Liver (tissue), 9 donors: ENCODE data around the gene IFT27. TPM values are rescaled to one million over a fixed set of nuclear protein-coding genes. Genes with fewer than 3 reads are reported as not detected.
"Not testable (repeated sequence)": the region's sequence is repeated elsewhere in the genome, so short reads cannot be mapped to it uniquely, and the experiment has no call there.

Source experiments
- DNase-seq: peaks from one replicate; pipeline ENCODE4 v3.0.0-alpha.2; 2017; ENCODE audit warnings: low spot score
- H3K27ac ChIP-seq, 2 donors: one replicate each; pipeline ENCODE4 v1.7.0; 2013; ENCODE audit warnings: inconsistent platforms in 2 of 2, low read length in 2 of 2, control low read depth in 1 of 2, low read depth in 1 of 2, mild to moderate bottlenecking in 1 of 2
- H3K27me3 ChIP-seq, 4 donors: one replicate each; pipeline versions ENCODE4 v1.6.1 to v1.7.0; 2013; ENCODE audit warnings: low read length in 3 of 4, inconsistent platforms in 1 of 4, mild to moderate bottlenecking in 1 of 4, moderate library complexity in 1 of 4; ENCODE audit not compliant: control insufficient read depth in 4 of 4, insufficient read depth in 4 of 4
- H3K36me3 ChIP-seq, 4 donors: one replicate each; pipeline versions ENCODE4 v1.6.1 to v1.7.0; 2013; ENCODE audit warnings: low read length in 3 of 4, mild to moderate bottlenecking in 3 of 4, low read depth in 1 of 4, moderate library complexity in 1 of 4; ENCODE audit not compliant: control insufficient read depth in 4 of 4, insufficient read depth in 3 of 4
- H3K4me1 ChIP-seq, 4 donors: one replicate each; pipeline versions ENCODE4 v1.6.1 to v1.7.0; 2013; ENCODE audit warnings: low read length in 3 of 4, mild to moderate bottlenecking in 3 of 4, moderate library complexity in 1 of 4; ENCODE audit not compliant: control insufficient read depth in 4 of 4, insufficient read depth in 4 of 4
- H3K4me3 ChIP-seq, 3 donors: one replicate each; pipeline versions ENCODE4 v1.6.1 to v1.7.0; 2013; ENCODE audit warnings: low read length in 3 of 3, control low read depth in 1 of 3, low read depth in 1 of 3, mild to moderate bottlenecking in 1 of 3
- H3K9ac ChIP-seq, 2 donors: one replicate each; pipeline ENCODE4 v1.7.0; 2013; ENCODE audit warnings: low read length in 2 of 2, mild to moderate bottlenecking in 2 of 2, moderate library complexity in 2 of 2, control low read depth in 1 of 2, low read depth in 1 of 2
- H3K9me3 ChIP-seq, 4 donors: one replicate each; pipeline versions ENCODE4 v1.6.1 to v1.7.0; 2013; ENCODE audit warnings: low read length in 3 of 4; ENCODE audit not compliant: control insufficient read depth in 4 of 4
- EGR1 ChIP-seq, 2 donors: IDR thresholded peaks; 2 replicates each; pipeline ENCODE4 v1.6.1; 2016 to 2018; ENCODE audit warnings: antibody characterized with exemption in 2 of 2, low read depth in 2 of 2
- FOXA1 ChIP-seq: IDR thresholded peaks from 2 replicates; pipeline ENCODE4 v1.6.1; 2016; ENCODE audit warnings: antibody characterized with exemption
- FOXA2 ChIP-seq: IDR thresholded peaks from 2 replicates; pipeline ENCODE4 v1.6.1; 2016; ENCODE audit warnings: antibody characterized with exemption
- GABPA ChIP-seq, 2 donors: IDR thresholded peaks in 1 of 2; conservative IDR thresholded peaks in 1 of 2; 2 replicates each; pipeline ENCODE4 v1.6.1; 2016; ENCODE audit warnings: antibody characterized with exemption in 2 of 2, mild to moderate bottlenecking in 1 of 2, moderate library complexity in 1 of 2
- HNF4A ChIP-seq, 2 donors: conservative IDR thresholded peaks; 2 replicates each; pipeline ENCODE4 v1.6.1; 2016; ENCODE audit warnings: antibody characterized with exemption in 2 of 2, mild to moderate bottlenecking in 2 of 2
- HNF4G ChIP-seq: IDR thresholded peaks from 2 replicates; pipeline ENCODE4 v1.6.1; 2016; ENCODE audit warnings: antibody characterized with exemption
- JUND ChIP-seq, 2 donors: IDR thresholded peaks; 2 replicates each; pipeline ENCODE4 v1.6.1; 2016; ENCODE audit warnings: antibody characterized with exemption in 2 of 2
- RXRA ChIP-seq, 2 donors: IDR thresholded peaks; 2 replicates each; pipeline ENCODE4 v1.6.1; 2017 to 2018; ENCODE audit warnings: antibody characterized with exemption in 2 of 2, mild to moderate bottlenecking in 1 of 2
- TAF1 ChIP-seq: conservative IDR thresholded peaks from 2 replicates; pipeline ENCODE4 v1.6.1; 2016; ENCODE audit warnings: antibody characterized with exemption, mild to moderate bottlenecking
- WGBS: extraction: QIAGEN DNeasy Blood & Tissue Kit; methylation state at CpG from one replicate; pipeline ENCODE4 v1.1.7; 2013; 5-methylcytosine and 5-hydroxymethylcytosine counted together
- polyA plus RNA-seq, 2 donors: library from polyadenylated mRNA; stranded (reverse) in 1 of 2; unstranded in 1 of 2; fragments of 200-250 nt in 1 of 2; fragments of >200 nt in 1 of 2; fragmentation: Nextera tagmentation in 1 of 2; extraction: Ambion mirVana in 1 of 2; gene quantifications; one replicate each; pipeline versions ENCODE4 v1.2.1 to v1.2.3, GENCODE V29; 2013 to 2015
- total RNA-seq, 2 donors: library from RNA; depleted of rRNA; stranded (reverse); fragments of >200 nt; gene quantifications; one replicate each; pipeline ENCODE4 v1.2.3, GENCODE V29; 2014
- TF ChIP-seq, protein P1 (sequence below): fragments of 150-350 bp; IDR thresholded peaks from 2 replicates; pipeline ENCODE4 v1.5.1; 2017; ENCODE audit warnings: improper control_type of control experiment, low read depth, low read length; ENCODE audit not compliant: missing input control
- TF ChIP-seq, protein P2 (sequence below): IDR thresholded peaks from 2 replicates; pipeline ENCODE4 v1.6.1; 2016; ENCODE audit warnings: antibody characterized with exemption
- TF ChIP-seq, protein P3 (sequence below): IDR thresholded peaks from 2 replicates; pipeline ENCODE4 v1.6.1; 2016; ENCODE audit warnings: antibody characterized with exemption
- TF ChIP-seq, protein P4 (sequence below): IDR thresholded peaks from 2 replicates; pipeline ENCODE4 v1.6.1; 2016; ENCODE audit warnings: antibody characterized with exemption
- donor health status: healthy.
- donor health status: healthy.
- donor health status: healthy.
- donor health status: healthy.
- donor health status: healthy.

Gene IFT27
- total and polyA plus RNA-seq, 4 donors = 7.2 to 12.4 (median 9.6) TPM

DNA sequence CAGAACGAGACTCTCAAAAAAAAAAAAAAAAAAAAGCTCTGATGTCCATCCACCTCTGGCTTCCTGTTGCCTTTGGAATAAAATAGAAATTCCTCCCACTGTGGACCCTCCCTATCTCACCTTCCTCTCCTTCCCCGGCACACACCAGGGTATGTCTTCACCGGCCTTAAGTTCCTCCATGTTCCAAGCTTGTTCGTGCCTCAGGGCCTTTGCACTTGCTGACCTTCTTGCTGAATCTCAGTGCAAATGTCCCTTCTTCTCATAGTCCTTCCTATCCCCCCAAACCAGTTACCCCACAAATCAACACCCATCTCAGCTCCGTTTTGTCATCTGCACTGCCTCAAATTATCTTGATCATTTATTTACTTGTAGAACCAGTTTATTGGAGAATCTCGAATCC lies 20.6 kb downstream of the IFT27 start (continued):
- TF ChIP-seq, protein P1, sequence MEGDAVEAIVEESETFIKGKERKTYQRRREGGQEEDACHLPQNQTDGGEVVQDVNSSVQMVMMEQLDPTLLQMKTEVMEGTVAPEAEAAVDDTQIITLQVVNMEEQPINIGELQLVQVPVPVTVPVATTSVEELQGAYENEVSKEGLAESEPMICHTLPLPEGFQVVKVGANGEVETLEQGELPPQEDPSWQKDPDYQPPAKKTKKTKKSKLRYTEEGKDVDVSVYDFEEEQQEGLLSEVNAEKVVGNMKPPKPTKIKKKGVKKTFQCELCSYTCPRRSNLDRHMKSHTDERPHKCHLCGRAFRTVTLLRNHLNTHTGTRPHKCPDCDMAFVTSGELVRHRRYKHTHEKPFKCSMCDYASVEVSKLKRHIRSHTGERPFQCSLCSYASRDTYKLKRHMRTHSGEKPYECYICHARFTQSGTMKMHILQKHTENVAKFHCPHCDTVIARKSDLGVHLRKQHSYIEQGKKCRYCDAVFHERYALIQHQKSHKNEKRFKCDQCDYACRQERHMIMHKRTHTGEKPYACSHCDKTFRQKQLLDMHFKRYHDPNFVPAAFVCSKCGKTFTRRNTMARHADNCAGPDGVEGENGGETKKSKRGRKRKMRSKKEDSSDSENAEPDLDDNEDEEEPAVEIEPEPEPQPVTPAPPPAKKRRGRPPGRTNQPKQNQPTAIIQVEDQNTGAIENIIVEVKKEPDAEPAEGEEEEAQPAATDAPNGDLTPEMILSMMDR = no peak

DNA sequence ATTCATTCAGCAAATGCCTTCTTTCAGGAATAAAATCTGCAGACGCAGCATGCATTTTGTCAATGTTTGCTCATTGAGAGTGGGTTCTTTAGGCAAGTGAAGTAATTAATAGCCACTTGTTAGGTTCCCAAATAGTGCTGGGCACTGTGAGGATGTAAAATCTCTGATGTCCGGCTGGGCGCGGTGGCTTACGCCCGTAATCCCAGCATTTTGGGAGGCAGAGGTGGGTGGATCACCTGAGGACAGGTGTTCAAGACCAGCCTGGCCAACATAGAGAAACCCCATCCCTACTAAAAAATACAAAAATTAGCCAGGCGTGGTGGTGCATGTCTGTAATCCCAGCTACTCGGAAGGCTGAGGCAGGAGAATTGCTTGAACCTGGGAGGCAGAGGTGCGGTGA lies 21.0 kb downstream of the IFT27 start:
- H3K9me3 ChIP-seq, H3K27ac ChIP-seq, H3K27me3 ChIP-seq, H3K4me3 ChIP-seq, H3K4me1 ChIP-seq, DNase-seq, H3K36me3 ChIP-seq, H3K9ac ChIP-seq: not testable (repeated sequence)
- 89% methylated on average over 9 of the region's 9 CpGs for WGBS

DNA sequence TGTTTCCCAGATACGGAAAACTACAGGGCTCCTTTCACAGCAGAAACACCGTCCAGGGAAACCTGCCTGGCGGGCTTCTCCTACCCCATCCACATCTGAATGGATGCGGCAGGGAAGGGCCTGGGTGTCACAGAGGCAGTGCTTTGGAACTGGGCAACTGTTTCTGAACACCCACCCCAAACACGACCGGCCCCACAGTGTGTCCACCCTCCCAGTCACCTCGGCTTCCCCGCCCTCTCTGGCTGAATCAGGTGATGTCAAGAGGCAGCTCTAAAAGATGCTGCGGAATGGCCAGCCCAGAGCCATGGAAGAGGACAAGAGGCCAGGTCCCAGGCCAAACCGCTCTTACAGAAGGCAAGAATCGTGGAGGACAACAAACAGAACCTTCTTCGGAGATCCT lies 22.0 kb downstream of the IFT27 start:
- no peaks in the 10 kb centered on the region for H3K4me1 ChIP-seq
- no peak for TF ChIP-seq GABPA (IDR thresholded peaks at IDR 0.05 in 1 of 2, conservative IDR thresholded peaks at IDR 0.05 in 1 of 2)
- TF ChIP-seq, protein P2, sequence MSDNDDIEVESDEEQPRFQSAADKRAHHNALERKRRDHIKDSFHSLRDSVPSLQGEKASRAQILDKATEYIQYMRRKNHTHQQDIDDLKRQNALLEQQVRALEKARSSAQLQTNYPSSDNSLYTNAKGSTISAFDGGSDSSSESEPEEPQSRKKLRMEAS = no peak
- no peak for TF ChIP-seq HNF4G
- TF ChIP-seq RXRA (IDR thresholded peaks at IDR 0.05) = no peak
- TF ChIP-seq EGR1 (IDR thresholded peaks at IDR 0.05; ENCODE audit: low read depth in 2 of 2) = no peak
- TF ChIP-seq, protein P3, sequence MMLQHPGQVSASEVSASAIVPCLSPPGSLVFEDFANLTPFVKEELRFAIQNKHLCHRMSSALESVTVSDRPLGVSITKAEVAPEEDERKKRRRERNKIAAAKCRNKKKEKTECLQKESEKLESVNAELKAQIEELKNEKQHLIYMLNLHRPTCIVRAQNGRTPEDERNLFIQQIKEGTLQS = no peak
- no peak for TF ChIP-seq JUND (IDR thresholded peaks at IDR 0.05)
- TF ChIP-seq TAF1 = no peak
- no peak for TF ChIP-seq HNF4A (conservative IDR thresholded peaks at IDR 0.05)
- TF ChIP-seq FOXA2 = no peak
- TF ChIP-seq, protein P4, sequence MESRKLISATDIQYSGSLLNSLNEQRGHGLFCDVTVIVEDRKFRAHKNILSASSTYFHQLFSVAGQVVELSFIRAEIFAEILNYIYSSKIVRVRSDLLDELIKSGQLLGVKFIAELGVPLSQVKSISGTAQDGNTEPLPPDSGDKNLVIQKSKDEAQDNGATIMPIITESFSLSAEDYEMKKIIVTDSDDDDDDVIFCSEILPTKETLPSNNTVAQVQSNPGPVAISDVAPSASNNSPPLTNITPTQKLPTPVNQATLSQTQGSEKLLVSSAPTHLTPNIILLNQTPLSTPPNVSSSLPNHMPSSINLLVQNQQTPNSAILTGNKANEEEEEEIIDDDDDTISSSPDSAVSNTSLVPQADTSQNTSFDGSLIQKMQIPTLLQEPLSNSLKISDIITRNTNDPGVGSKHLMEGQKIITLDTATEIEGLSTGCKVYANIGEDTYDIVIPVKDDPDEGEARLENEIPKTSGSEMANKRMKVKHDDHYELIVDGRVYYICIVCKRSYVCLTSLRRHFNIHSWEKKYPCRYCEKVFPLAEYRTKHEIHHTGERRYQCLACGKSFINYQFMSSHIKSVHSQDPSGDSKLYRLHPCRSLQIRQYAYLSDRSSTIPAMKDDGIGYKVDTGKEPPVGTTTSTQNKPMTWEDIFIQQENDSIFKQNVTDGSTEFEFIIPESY = no peak
- no peak for TF ChIP-seq FOXA1
- H3K4me3 ChIP-seq = no peak overlapping the region
- WGBS = 73% methylated on average over 12 of the region's 12 CpGs
- DNase-seq = no peak
- H3K27ac ChIP-seq = no peak overlapping the region
- no peaks in the 10 kb centered on the region for H3K36me3 ChIP-seq
- no peak overlapping the region for H3K9ac ChIP-seq
- no peaks in the 10 kb centered on the region for H3K9me3 ChIP-seq
- H3K27me3 ChIP-seq = peaks cover 0 to 4% (median 0%) of the 10 kb centered on the region in 4 donors
